ENCODE data around the gene KBTBD3.
"Not testable (repeated sequence)": the region's sequence is repeated elsewhere in the genome, so short reads cannot be mapped to it uniquely, and the experiment has no call there.

- TF ChIP-seq POLR2A, POLR2AphosphoS5 (IDR thresholded peaks at IDR 0.05): not testable (repeated sequence)
Observed at GRCh38 chr11:106003094-106003493, 74.1 kb downstream of the KBTBD3 start.

Data from sigmoid colon (tissue), 4 donors.